HepG2 (cell line): ENCODE results near the gene PDXDC1. TPM values are rescaled to one million over a fixed set of nuclear protein-coding genes. Genes with fewer than 3 reads are reported as not detected.

Source experiments
- ATAC-seq: fragments of 200-7000 bp; cut with Tn5 transposase; 3 replicates; pipeline ENCODE4 v1.9.1; 2020; ENCODE audit warnings: mild to moderate bottlenecking, moderate library complexity
- BruUV-seq: library from RNA; stranded (reverse); fragments of 400-500 nt; replicated peaks from 2 replicates; lab custom pipeline; 2021; lab: Mats Ljungman, UMichigan
- CTCF ChIA-PET: fragments of 300-600 bp; formaldehyde crosslinking; extraction: SDS; loops from one replicate; lab custom pipeline; 2021; ENCODE audit warnings: low total read pairs, inconsistent platforms, low intra/inter-chr PET ratio; lab: Yijun Ruan, JAX
- POLR2A ChIA-PET: fragments of 350-600 bp; sonication (Branson Sonifier 250); formaldehyde crosslinking; loops from one replicate; lab custom pipeline; 2020; ENCODE audit warnings: antibody characterized with exemption, inconsistent platforms; lab: Yijun Ruan, JAX
- DNase-seq: peaks from one replicate; pipeline ENCODE4 v3.0.0-alpha.2; 2015; ENCODE audit warnings: low spot score
- FAIRE-seq: peaks from 3 replicates; lab custom pipeline; 2011; peaks lifted over from hg19 to GRCh38; lab: Jason Lieb, UNC
- H2AFZ ChIP-seq: one replicate; pipeline ENCODE4 v1.6.1; 2011; ENCODE audit warnings: low read length, inconsistent platforms
- H3K27ac ChIP-seq: fragments of 300-600 bp; 3 replicates; pipeline ENCODE4 v1.8.0; 2011; ENCODE audit warnings: mixed run types, mild to moderate bottlenecking, mixed read lengths, low read length, inconsistent platforms; ENCODE audit not compliant: insufficient read depth; ENCODE audit errors: extremely low read length
- H3K27me3 ChIP-seq, 2 experiments: fragments of 200-600 bp in 1 of 2; 2 replicates in 1 of 2; 3 replicates in 1 of 2; pipeline versions ENCODE4 v1.6.0 to v1.8.0; 2011; ENCODE audit warnings: low read length in 2 of 2, mild to moderate bottlenecking in 2 of 2, moderate library complexity in 2 of 2, inconsistent platforms in 1 of 2; ENCODE audit not compliant: insufficient read depth in 2 of 2, control insufficient read depth in 1 of 2
- H3K36me3 ChIP-seq, 2 experiments: fragments of 200-600 bp in 1 of 2; replicated peaks in 1 of 2; 2 replicates in 1 of 2; 3 replicates in 1 of 2; pipeline versions ENCODE4 v1.5.1 to v1.8.0; 2011; ENCODE audit warnings: low read length in 2 of 2, inconsistent platforms in 1 of 2; ENCODE audit not compliant: insufficient read depth in 2 of 2, control insufficient read depth in 1 of 2
- H3K4me1 ChIP-seq: 2 replicates; pipeline ENCODE4 v1.5.1; 2012; ENCODE audit warnings: low read length, inconsistent platforms; ENCODE audit not compliant: insufficient read depth
- H3K4me2 ChIP-seq: 2 replicates; pipeline ENCODE4 v1.6.0; 2011; ENCODE audit warnings: low read depth, low read length, inconsistent platforms
- H3K4me3 ChIP-seq, 3 experiments: fragments of 200-600 bp in 1 of 3; sonication (generic), shearing (Covaris generic) in 1 of 3; replicated peaks in 1 of 3; 2 replicates each; pipeline ENCODE4 v1.5.1; 2011 to 2016; ENCODE audit warnings: low read length in 3 of 3, inconsistent platforms in 2 of 3, low read depth in 2 of 3, mild to moderate bottlenecking in 2 of 3, control low read depth in 1 of 3, mixed read lengths in 1 of 3; ENCODE audit not compliant: insufficient read depth in 1 of 3
- H3K79me2 ChIP-seq: one replicate; pipeline ENCODE4 v1.6.1; 2011; ENCODE audit warnings: low read length, inconsistent platforms; ENCODE audit not compliant: insufficient read depth
- H3K9ac ChIP-seq: 2 replicates; pipeline ENCODE4 v1.6.0; 2011; ENCODE audit warnings: mild to moderate bottlenecking, low read depth, low read length, inconsistent platforms; ENCODE audit not compliant: insufficient read depth
- H3K9me3 ChIP-seq: 2 replicates; pipeline ENCODE4 v1.5.1; 2012; ENCODE audit warnings: mild to moderate bottlenecking, low read length
- H4K20me1 ChIP-seq: 2 replicates; pipeline ENCODE4 v1.6.0; 2011; ENCODE audit warnings: inconsistent platforms, mild to moderate bottlenecking, low read length, moderate library complexity; ENCODE audit not compliant: insufficient read depth
- ETS1 ChIP-seq: sonication (generic); formaldehyde crosslinking; IDR thresholded peaks from 2 replicates; pipeline ENCODE4 v1.4.0; 2020; ENCODE audit warnings: missing genetic modification reagents
- POLR2G ChIP-seq: fragments of 200-400 bp; formaldehyde crosslinking; IDR thresholded peaks from 2 replicates; pipeline ENCODE4 v1.6.1; 2018; ENCODE audit warnings: mild to moderate bottlenecking, low read depth, low read length, moderate library complexity
- TARDBP ChIP-seq: sonication (generic); formaldehyde crosslinking; IDR thresholded peaks from 2 replicates; pipeline ENCODE4 v1.8.0; 2022; ENCODE audit warnings: mild to moderate bottlenecking, missing genetic modification reagents
- ZNF264 ChIP-seq: sonication (generic); formaldehyde crosslinking; IDR thresholded peaks from 2 replicates; pipeline ENCODE4 v1.4.0; 2020; ENCODE audit warnings: missing genetic modification reagents
- ZNF281 ChIP-seq: sonication (generic); formaldehyde crosslinking; IDR thresholded peaks from 2 replicates; pipeline ENCODE4 v1.4.0; 2020; ENCODE audit warnings: missing genetic modification reagents, borderline replicate concordance
- ZNF30 ChIP-seq: sonication (generic); formaldehyde crosslinking; IDR thresholded peaks from 2 replicates; pipeline ENCODE4 v1.5.0; 2020; ENCODE audit warnings: mild to moderate bottlenecking, missing genetic modification reagents
- ZNF34 ChIP-seq: sonication (generic); formaldehyde crosslinking; IDR thresholded peaks from 2 replicates; pipeline ENCODE4 v1.4.0; 2020; ENCODE audit warnings: mild to moderate bottlenecking, missing genetic modification reagents, borderline replicate concordance
- WGBS: methylation state at CpG from one replicate; pipeline ENCODE4 v1.1.6; 2017; ENCODE audit warnings: low lambda C conversion rate; 5-methylcytosine and 5-hydroxymethylcytosine counted together
- in situ Hi-C: cut with HindIII; loops from 2 replicates; pipeline ENCODE4 v1.10.0; 2017; ENCODE audit warnings: low pct_unique_long_range_greater_than_20kb; ENCODE audit not compliant: extremely low pct_ligation_motif_present
- intact Hi-C: fragments of 100-400 bp; cut with micrococcal nuclease; formaldehyde crosslinking; loops from one replicate; pipeline ENCODE4 v1.10.0; 2022; ENCODE audit not compliant: unreplicated experiment
- polyA plus RNA-seq, 8 experiments: library from polyadenylated mRNA; depleted of rRNA in 3 of 8; stranded (reverse) in 7 of 8; unstranded in 1 of 8; fragments of >200 nt; fragmentation: Illumina TruSeq in 4 of 8; extraction: Trizol in 4 of 8; gene quantifications; 2 replicates each; pipeline versions ENCODE4 v1.2.1 to v1.2.3, GENCODE V29; 2011 to 2016; ENCODE audit warnings: low read depth in 4 of 8, missing spikeins in 1 of 8, mixed read lengths in 1 of 8; ENCODE audit not compliant: insufficient read depth in 1 of 8
- total RNA-seq, 5 experiments: library from RNA; depleted of rRNA; stranded (reverse); fragments of >200 nt; fragmentation: Illumina TruSeq; extraction: Trizol; gene quantifications; 2 replicates each; pipeline ENCODE4 v1.2.3, GENCODE V29; 2016; ENCODE audit warnings: low read depth in 1 of 5

Gene PDXDC1
- total and polyA plus RNA-seq, 2 of the 13 experiments (the other 11 are each of a cell fraction or from before 2014, with no cell fraction given) = 133 to 169 TPM

GRCh38 chr16:15031586-15031985, 56.8 kb downstream of the PDXDC1 start:
- H3K4me2 ChIP-seq = no peak overlapping the region
- ATAC-seq (no peak), FAIRE-seq (no peak), DNase-seq (no peak)
- H3K27me3 ChIP-seq = no peaks in the 10 kb centered on the region
- H3K27ac ChIP-seq = no peak overlapping the region
- in situ Hi-C loops = no loop called here
- no peak overlapping the region for H3K4me3 ChIP-seq
- H3K36me3 ChIP-seq = peaks cover 60 to 86% of the 10 kb centered on the region in 2 experiments
- no peaks in the 10 kb centered on the region for H3K9me3 ChIP-seq
- no peak overlapping the region for H3K9ac ChIP-seq
- no peaks in the 10 kb centered on the region for H3K79me2 ChIP-seq
- 99% methylated on average over 8 of the region's 8 CpGs for WGBS
- no TSS peak for BruUV-seq
- POLR2A ChIA-PET = no interaction called here
- intact Hi-C loops = no loop called here
- H3K4me1 ChIP-seq = no peaks in the 10 kb centered on the region
- CTCF ChIA-PET = no interaction called here
- no peaks in the 10 kb centered on the region for H4K20me1 ChIP-seq
- TF ChIP-seq ZNF264 (CRISPR knock-in tag) (no peak), POLR2G (0 out of 2 replicates have a peak, but pooled peaks have one; percentile 18), TARDBP (CRISPR knock-in tag) (no peak), ZNF34 (CRISPR knock-in tag) (no peak), ZNF30 (no peak), ETS1 (no peak), ZNF281 (CRISPR knock-in tag) (no peak)
- no peak overlapping the region for H2AFZ ChIP-seq
